HL-60/S4 treated with phorbol 12-myristate 13-acetate at 8.2 ng/mL for 4 days and 3 days (cell line): ENCODE data around the gene BAIAP2.
"Not testable (repeated sequence)": the region's sequence is repeated elsewhere in the genome, so short reads cannot be mapped to it uniquely, and the experiment has no call there.

Experiments used
- in situ Hi-C: fragments of 300-500 bp; cut with MboI; formaldehyde crosslinking; loops from 2 replicates; pipeline ENCODE4 v1.15.0; 2022; ENCODE audit warnings: low sequenced_read_pairs

Gene BAIAP2

GRCh38 chr17:81065500-81065899 lies 30.5 kb downstream of the BAIAP2 start:
- in situ Hi-C loops = no loop called here

- in situ Hi-C loops = no loop called here
Measured at GRCh38 chr17:81066072-81066471, 31.1 kb downstream of the BAIAP2 start.

- in situ Hi-C loops = no loop called here
Measured at GRCh38 chr17:81066771-81067315, 31.9 kb downstream of the BAIAP2 start.

GRCh38 chr17:81067391-81067811 lies 32.5 kb downstream of the BAIAP2 start:
- in situ Hi-C loops = no loop called here

GRCh38 chr17:81068411-81069134 lies 33.6 kb downstream of the BAIAP2 start:
- in situ Hi-C loops = no loop called here

- in situ Hi-C loops = no loop called here
Measured at GRCh38 chr17:81069135-81069645, 34.2 kb downstream of the BAIAP2 start.

- in situ Hi-C loops = no loop called here
Measured at GRCh38 chr17:81070541-81071246, 35.7 kb downstream of the BAIAP2 start.

- in situ Hi-C loops = no loop called here
Measured at GRCh38 chr17:81071761-81072741, 37.1 kb downstream of the BAIAP2 start.

- in situ Hi-C loops = no loop called here
Measured at GRCh38 chr17:81073967-81074839, 39.3 kb downstream of the BAIAP2 start.

GRCh38 chr17:81074875-81075274 lies 39.9 kb downstream of the BAIAP2 start:
- in situ Hi-C loops = no loop called here

GRCh38 chr17:81075307-81075706 lies 40.4 kb downstream of the BAIAP2 start:
- in situ Hi-C loops = no loop called here

GRCh38 chr17:81076141-81076679 lies 41.3 kb downstream of the BAIAP2 start:
- in situ Hi-C loops = no loop called here

- in situ Hi-C loops = not testable (repeated sequence)
Measured at GRCh38 chr17:81078026-81078913, 43.3 kb downstream of the BAIAP2 start.

- in situ Hi-C loops = no loop called here
Measured at GRCh38 chr17:81080019-81080418, 45.1 kb downstream of the BAIAP2 start.

- in situ Hi-C loops = no loop called here
Measured at GRCh38 chr17:81081222-81082176, 46.5 kb downstream of the BAIAP2 start.

GRCh38 chr17:81082177-81083073 lies 47.5 kb downstream of the BAIAP2 start:
- in situ Hi-C loops = no loop called here
